ENCODE measurements around the gene CNOT10.
"Not testable (repeated sequence)": the region's sequence is repeated elsewhere in the genome, so short reads cannot be mapped to it uniquely, and the experiment has no call there.

Gene CNOT10

GRCh38 chr3:32733631-32734229, 48.7 kb downstream of the CNOT10 start:
- H3K4me3 ChIP-seq (ENCODE audit: low read depth, low read length): no peak overlapping the region
- DNase-seq (ENCODE audit: low read depth): no peak

DNA sequence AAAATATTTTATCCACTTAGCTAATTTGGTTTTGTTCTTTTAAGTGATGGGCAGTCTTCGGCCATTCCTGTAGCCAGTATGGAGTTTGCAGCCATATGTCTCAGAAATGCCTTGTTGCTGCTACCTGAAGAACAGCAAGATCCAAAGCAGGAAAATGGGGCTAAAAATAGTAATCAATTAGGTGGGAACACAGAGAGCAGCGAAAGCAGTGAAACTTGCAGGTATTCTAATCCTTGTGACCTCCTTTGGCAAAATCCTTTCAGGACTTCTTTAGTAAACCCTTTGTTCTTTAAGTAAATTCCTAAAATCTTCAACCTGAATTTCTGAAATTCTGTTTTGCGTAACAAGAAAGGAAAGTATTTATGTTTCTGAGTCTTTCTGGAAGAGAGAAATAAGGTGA, 49.8 kb downstream of the CNOT10 start:
- H3K4me3 ChIP-seq (ENCODE audit: low read depth, low read length): no peak overlapping the region
- no peak for DNase-seq (ENCODE audit: low read depth)

GRCh38 chr3:32743470-32743869, 58.5 kb downstream of the CNOT10 start:
- H3K4me3 ChIP-seq (ENCODE audit: low read depth, low read length); DNase-seq (ENCODE audit: low read depth): not testable (repeated sequence)

GRCh38 chr3:32743934-32744333, 58.9 kb downstream of the CNOT10 start:
- peak; percentile 57 for DNase-seq (ENCODE audit: low read depth)
- H3K4me3 ChIP-seq (ENCODE audit: low read depth, low read length): no peak overlapping the region

GRCh38 chr3:32751377-32751776, 66.4 kb downstream of the CNOT10 start:
- no peak overlapping the region for H3K4me3 ChIP-seq (ENCODE audit: low read depth, low read length)
- DNase-seq (ENCODE audit: low read depth): no peak

DNA sequence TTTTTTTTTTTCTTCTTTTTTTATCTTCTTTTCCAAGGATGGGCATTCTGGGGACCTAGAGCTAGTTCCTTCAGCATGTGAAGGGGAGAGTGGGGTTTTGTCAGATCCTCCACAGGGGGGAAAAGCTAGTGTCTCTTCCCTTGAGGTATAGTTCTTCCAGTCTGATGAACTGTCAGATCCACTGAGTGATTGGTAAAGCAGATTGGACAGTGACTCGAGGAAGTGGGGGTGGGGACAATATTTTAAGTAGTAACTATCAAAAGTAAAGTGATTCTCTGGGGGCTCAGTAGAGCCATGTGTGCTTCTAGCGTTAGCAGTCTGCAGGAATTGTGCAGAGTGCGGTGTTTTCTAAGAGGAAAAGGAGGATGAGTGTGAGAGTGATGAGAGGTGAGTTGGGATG, 70.8 kb downstream of the CNOT10 start:
- DNase-seq (ENCODE audit: low read depth): no peak
- no peak overlapping the region for H3K4me3 ChIP-seq (ENCODE audit: low read depth, low read length)

DNA sequence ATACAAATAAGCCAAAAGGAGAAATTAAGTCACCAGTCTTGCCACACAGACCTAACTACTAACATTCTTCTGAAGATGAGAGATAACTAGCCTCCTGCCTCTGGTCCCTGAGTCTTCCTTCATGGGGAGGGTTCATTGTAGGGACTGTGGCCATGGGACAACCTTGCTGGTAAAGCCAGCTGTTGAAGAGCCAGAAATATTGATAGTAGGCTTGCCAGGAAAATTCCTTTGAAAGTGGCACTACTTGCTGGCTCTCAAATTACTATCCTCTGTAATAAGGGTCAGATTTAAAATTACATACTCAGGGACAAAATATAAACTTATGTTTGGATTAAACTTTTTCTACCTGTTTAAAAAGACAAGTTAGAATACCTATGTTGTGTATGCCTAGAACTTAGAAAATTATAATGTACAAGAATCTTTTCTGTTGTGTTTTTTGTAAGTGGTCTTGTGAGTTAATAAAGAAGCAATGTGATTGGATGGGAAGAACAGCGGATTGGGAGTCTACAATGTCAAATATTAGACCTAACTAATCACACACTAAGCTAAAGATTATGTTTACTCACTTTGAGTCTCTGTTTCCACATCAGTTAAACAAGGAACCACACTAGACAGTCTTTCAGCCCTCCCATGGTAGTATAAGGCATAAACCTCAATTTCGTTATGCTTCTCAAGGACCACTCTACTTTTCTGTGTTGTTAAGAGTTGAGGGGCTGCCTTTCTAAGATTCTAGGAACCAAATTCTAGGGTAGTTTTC, 72.8 kb downstream of the CNOT10 start:
- no peak overlapping the region for H3K4me3 ChIP-seq (ENCODE audit: low read depth, low read length)
- no peak for DNase-seq (ENCODE audit: low read depth)

- no peak for DNase-seq (ENCODE audit: low read depth)
- H3K4me3 ChIP-seq (ENCODE audit: low read depth, low read length): no peak overlapping the region
These were observed 73.4 kb downstream of the CNOT10 start for GRCh38 chr3:32758375-32758753.

- no peak for DNase-seq (ENCODE audit: low read depth)
- H3K4me3 ChIP-seq (ENCODE audit: low read depth, low read length): no peak overlapping the region
These were observed 74.4 kb downstream of the CNOT10 start for GRCh38 chr3:32759342-32759741.

DNA sequence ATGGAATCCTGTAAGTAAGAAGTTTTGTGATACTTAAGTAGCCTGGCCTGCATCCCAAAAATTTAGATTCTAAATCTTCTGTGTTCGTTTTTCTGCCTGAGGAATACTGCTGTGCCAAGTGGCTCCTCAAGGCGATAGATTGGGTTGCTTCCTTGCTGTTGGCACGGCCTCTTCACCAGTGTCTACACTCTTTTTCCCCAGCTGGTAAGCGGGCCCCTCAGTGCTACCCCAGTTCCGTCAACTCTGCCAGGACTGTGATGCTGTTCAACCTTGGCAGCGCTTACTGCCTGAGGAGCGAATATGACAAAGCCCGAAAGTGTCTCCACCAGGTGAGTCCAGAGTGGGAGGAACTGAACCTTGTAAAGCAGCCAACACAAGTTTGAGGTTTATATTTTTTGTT, 79.5 kb downstream of the CNOT10 start:
- no peak overlapping the region for H3K4me3 ChIP-seq (ENCODE audit: low read depth, low read length)
- no peak for DNase-seq (ENCODE audit: low read depth)

- H3K4me3 ChIP-seq (ENCODE audit: low read depth, low read length): no peak overlapping the region
- no peak for DNase-seq (ENCODE audit: low read depth)
These were observed 93.4 kb downstream of the CNOT10 start for GRCh38 chr3:32778389-32778788.

- DNase-seq (ENCODE audit: low read depth): no peak
- H3K4me3 ChIP-seq (ENCODE audit: low read depth, low read length): no peak overlapping the region
These were observed 95.2 kb downstream of the CNOT10 start for GRCh38 chr3:32780071-32780734.

DNA sequence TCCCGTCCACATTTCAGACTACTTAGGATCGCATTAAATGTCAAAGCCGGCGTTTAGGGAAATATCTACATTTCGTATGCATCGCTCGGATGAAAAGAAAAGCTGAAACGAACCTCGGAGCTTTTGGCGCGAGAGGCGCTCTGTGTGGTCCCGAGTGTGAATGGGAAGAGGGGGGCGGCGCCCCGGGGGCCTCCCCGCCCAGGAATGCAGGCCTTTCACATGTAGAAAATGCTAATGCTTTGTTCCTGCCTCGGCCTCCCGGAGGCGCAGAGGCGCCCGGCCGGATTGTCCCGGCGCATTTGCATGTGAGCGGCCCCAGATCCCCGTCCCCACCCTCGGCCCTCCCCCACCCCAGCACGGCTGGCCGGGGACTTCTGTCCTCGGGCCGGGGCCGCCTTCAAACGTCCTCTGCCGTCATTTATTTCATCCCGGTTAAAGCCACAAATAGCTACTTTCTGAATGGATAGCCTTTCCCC, 95.8 kb downstream of the CNOT10 start:
- DNase-seq (ENCODE audit: low read depth): no peak
- H3K4me3 ChIP-seq (ENCODE audit: low read depth, low read length): peak overlapping the region; percentile 58

DNA sequence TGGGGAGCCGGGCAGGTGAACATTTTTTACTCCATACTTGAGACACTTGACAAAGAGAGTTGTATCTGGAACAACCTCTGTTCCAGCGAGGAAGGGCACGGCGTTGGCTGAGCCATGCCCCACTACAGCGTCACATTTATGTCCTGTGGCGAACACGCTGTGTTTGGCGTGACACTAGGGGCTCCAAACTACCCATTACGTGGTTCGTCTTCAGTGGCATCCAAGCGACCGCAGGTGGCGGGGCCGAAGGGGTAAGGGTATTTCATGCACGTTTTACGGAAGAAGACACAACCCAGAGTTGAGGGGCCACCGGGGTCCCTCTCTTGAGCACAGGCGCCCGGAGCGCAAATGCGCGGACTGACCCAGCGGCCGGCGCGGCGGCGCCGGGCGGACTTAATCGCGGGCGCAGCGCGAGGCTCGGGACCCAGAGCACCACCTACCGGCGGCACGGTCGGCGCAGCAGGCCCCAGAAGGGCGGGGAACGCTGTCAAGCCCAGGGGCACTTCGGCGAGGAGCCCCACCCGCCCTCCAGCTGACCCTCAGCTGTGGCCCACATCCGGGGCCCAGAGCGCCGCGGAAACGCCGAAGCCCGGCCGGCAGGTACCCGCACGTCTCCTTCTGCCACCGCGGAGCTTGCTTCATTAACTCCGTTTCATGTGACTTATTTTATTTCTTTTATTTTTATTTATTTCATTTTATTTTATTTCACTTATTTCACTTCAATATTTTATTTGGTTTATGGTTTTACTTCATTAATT, 96.4 kb downstream of the CNOT10 start:
- peak; percentile 28 for DNase-seq (ENCODE audit: low read depth)
- peak overlapping the region; percentile 58 for H3K4me3 ChIP-seq (ENCODE audit: low read depth, low read length)

- not testable (repeated sequence) for DNase-seq (ENCODE audit: low read depth); H3K4me3 ChIP-seq (ENCODE audit: low read depth, low read length)
These were observed 96.9 kb downstream of the CNOT10 start for GRCh38 chr3:32781969-32782270.

DNA sequence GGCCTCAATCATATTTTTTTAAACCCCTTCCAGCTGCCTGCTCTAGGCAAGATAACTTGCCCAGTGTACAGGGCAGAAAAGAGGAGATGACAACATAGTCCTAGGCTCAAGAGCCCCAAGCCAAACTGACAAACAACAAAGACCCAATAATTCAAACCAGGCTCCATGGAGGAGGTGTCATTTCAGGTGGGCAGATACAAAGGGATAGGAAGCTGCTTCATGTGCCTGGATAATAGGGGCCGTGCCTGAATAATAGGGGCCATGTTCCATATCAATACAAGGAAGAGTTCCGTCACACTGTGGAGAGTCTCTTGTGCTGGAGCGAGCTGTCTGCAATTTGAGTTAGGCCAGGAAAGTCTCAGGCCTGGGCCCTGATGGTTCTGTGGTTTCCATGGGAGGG, 97.4 kb downstream of the CNOT10 start:
- H3K4me3 ChIP-seq (ENCODE audit: low read depth, low read length): no peak overlapping the region
- no peak for DNase-seq (ENCODE audit: low read depth)

DNA sequence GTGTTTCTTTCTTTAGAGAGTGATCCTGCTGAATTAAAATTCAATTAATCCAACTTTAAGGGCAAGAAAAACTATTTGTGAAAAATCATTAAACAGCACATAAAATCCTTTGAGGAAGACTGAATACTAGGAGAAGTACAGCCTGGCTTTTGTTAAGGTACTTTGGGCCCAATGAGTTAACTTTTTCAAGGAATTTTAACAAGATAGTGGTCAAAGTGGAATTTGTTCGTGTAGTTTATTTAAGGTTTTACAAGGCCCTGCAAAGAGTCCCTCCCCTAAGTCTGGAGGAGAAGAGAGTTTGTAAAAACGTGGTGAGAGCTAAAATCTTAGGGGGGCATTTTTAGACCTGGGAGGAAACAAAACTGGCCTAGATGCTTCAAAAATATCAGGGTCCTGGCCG, 106.8 kb downstream of the CNOT10 start:
- no peak for DNase-seq (ENCODE audit: low read depth)
- no peak overlapping the region for H3K4me3 ChIP-seq (ENCODE audit: low read depth, low read length)

- no peak for DNase-seq (ENCODE audit: low read depth)
- no peak overlapping the region for H3K4me3 ChIP-seq (ENCODE audit: low read depth, low read length)
These were observed 109.7 kb downstream of the CNOT10 start for GRCh38 chr3:32794487-32795308.

- not testable (repeated sequence) for DNase-seq (ENCODE audit: low read depth); H3K4me3 ChIP-seq (ENCODE audit: low read depth, low read length)
These were observed 111.5 kb downstream of the CNOT10 start for GRCh38 chr3:32796384-32796950.

All from skeletal muscle cell (primary cell).